Heart right ventricle (tissue), 16 donors: ENCODE results near the gene SAYSD1. TPM values are rescaled to one million over a fixed set of nuclear protein-coding genes. Genes with fewer than 3 reads are reported as not detected.

Experiments
- ATAC-seq, 8 donors: fragments of 200-7000 bp; cut with Tn5 transposase; one replicate each; pipeline ENCODE4 v1.9.1; 2020; ENCODE audit warnings: mild to moderate bottlenecking in 8 of 8, moderate library complexity in 8 of 8, moderate number of reproducible peaks in 1 of 8
- DNase-seq, 2 donors: peaks; one replicate each; pipeline ENCODE4 v3.0.0-alpha.2; 2020
- H3K27ac ChIP-seq, 10 donors: fragments of 200-600 bp; sonication (generic) in 2 of 10; one replicate each; pipeline versions ENCODE4 v1.5.0 to v1.8.0; 2020 to 2022; ENCODE audit warnings: mild to moderate bottlenecking in 3 of 10
- H3K27me3 ChIP-seq, 7 donors: fragments of 200-600 bp; one replicate each; pipeline ENCODE4 v1.8.0; 2021 to 2022; ENCODE audit warnings: mild to moderate bottlenecking in 2 of 7
- H3K36me3 ChIP-seq, 9 donors: fragments of 200-600 bp; sonication (generic) in 1 of 9; one replicate each; pipeline versions ENCODE4 v1.5.0 to v1.8.0; 2020 to 2022; ENCODE audit warnings: mild to moderate bottlenecking in 2 of 9
- H3K4me1 ChIP-seq, 9 donors: fragments of 200-600 bp; sonication (generic) in 1 of 9; one replicate each; pipeline versions ENCODE4 v1.5.0 to v1.8.0; 2020 to 2022; ENCODE audit warnings: mild to moderate bottlenecking in 4 of 9
- H3K4me3 ChIP-seq, 10 donors: fragments of 200-600 bp; sonication (generic) in 2 of 10; one replicate each; pipeline versions ENCODE4 v1.5.0 to v1.8.0; 2020 to 2022; ENCODE audit warnings: mild to moderate bottlenecking in 7 of 10, moderate library complexity in 2 of 10
- H3K9me3 ChIP-seq, 11 donors: fragments of 200-600 bp in 10 of 11; sonication (generic) in 2 of 11; one replicate each; pipeline versions ENCODE4 v1.5.0 to v1.8.0; 2013 to 2022; ENCODE audit warnings: mild to moderate bottlenecking in 2 of 11, control low read depth in 1 of 11, moderate library complexity in 1 of 11
- WGBS, 2 donors: extraction: QIAGEN DNeasy Blood & Tissue Kit; methylation state at CpG; one replicate each; pipeline ENCODE4 v1.1.7; 2013; ENCODE audit warnings: inconsistent platforms in 1 of 2; 5-methylcytosine and 5-hydroxymethylcytosine counted together
- intact Hi-C, 10 donors: fragments of 100-400 bp; cut with DNase I; formaldehyde crosslinking; loops; one replicate each; pipeline versions ENCODE4 v1.11.1 to v1.14.2; 2022
- polyA plus RNA-seq, 2 donors: library from polyadenylated mRNA; stranded (reverse); fragments of 200-250 nt; gene quantifications; one replicate each; pipeline ENCODE4 v1.2.3, GENCODE V29; 2013
- total RNA-seq, 10 donors: library from RNA; stranded (reverse); fragmentation: NEBNext Ultra II Directional in 3 of 10; extraction: Animal tissue kit (Norgen Biotek cat#: 25700) in 3 of 10; gene quantifications; one replicate each; pipeline versions ENCODE4 v1.2.1 to v1.2.4, GENCODE V29; 2021 to 2023
- TF ChIP-seq, protein P1 (sequence below), 9 donors: fragments of 200-600 bp; sonication (generic) in 2 of 9; IDR thresholded peaks; one replicate each; pipeline versions ENCODE4 v1.5.0 to v1.8.0; 2021 to 2022; ENCODE audit warnings: antibody characterized with exemption in 9 of 9, mild to moderate bottlenecking in 5 of 9, moderate library complexity in 1 of 9
- donor health status: Arrhythmogenic right ventricular cardiomyopathy.
- donor health status: ischemic (EF 13 %, LVEDD 7.1; RV severe dilation, severe dysfunction).
- donor health status: healthy with polysubstance abuse.
- donor health status: DM: no; HTN: yes; CAD: no.
- donor health status: DM: no; HTN: no; CAD: no.
- donor health status: ischemic (EF 25% LVEDD 6.9; RV normal size, moderate dysfunction).
- donor health status: ischemic (EF 25% LVEDD 5.7; RV mildly dilated, moderate dysfunction).
- donor health status: healthy.
- donor health status: DM: yes; HTN: yes; CAD: no.
- donor health status: Ischemic cardiomyopathy.
- donor health status: ischemic (EF 35%, LVEDD 5.7; RV mildly dilated, moderate dysfunction).
- donor health status: nonischemic (EF 11% LVEDD 7.7; RV severe dilation, severe dysfunction).
- donor health status: DM: yes; HTN: yes; CAD: no.
- donor health status: PGD.
- donor health status: ischemic (EF 29% LVEDD 5.4; RV normal size, mild dysfunction).
- donor health status: nonischemic (EF 23%, LVEDD 6.1; RV moderate dilation, normal function).

The SAYSD1 gene
- total and polyA plus RNA-seq, 12 donors: 6.4 to 11.5 (median 8.9) TPM

DNA sequence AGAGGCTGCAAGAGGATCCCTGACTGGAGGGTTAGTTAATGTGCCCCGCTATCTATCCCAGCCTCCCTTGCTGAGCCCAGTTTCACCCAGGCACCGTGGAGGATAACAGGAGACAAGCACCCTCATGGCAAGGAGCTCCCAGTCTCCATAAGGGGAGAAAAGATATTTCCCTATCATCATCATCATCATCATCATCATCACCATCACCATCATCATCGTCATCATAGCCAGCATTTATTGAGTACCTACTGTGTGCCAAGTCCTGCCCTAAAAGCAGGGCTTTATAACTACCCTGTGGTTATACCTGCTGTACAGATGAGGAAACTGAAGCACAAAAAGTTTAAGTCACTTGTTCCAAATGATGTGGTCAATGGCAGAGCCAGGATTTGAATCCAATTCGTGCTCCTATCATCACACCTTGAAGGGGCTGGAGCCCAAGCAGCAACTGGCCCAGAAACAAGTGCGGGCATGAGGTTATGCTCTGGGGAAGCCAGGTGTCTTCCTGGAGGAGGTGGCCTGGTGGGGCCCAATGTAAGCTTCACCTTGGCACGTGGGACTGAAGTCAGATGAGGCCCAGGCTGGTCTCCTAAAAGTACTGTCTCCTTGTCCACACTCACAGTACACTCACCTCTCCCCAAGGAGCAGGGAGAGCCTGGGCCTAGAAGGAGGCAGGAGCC is 56.4 kb downstream of the SAYSD1 start:
- DNase-seq (no peak), ATAC-seq (no peak)
- Histone ChIP-seq H3K4me3 (no peak overlapping the region), H3K27ac (no peak overlapping the region), H3K27me3 (peaks cover 0 to 24% (median 7%) of the 10 kb centered on the region in 7 donors), H3K9me3 (no peaks in the 10 kb centered on the region), H3K36me3 (no peaks in the 10 kb centered on the region), H3K4me1 (peaks cover 0 to 18% (median 11%) of the 10 kb centered on the region in 9 donors)
- TF ChIP-seq, protein P1, sequence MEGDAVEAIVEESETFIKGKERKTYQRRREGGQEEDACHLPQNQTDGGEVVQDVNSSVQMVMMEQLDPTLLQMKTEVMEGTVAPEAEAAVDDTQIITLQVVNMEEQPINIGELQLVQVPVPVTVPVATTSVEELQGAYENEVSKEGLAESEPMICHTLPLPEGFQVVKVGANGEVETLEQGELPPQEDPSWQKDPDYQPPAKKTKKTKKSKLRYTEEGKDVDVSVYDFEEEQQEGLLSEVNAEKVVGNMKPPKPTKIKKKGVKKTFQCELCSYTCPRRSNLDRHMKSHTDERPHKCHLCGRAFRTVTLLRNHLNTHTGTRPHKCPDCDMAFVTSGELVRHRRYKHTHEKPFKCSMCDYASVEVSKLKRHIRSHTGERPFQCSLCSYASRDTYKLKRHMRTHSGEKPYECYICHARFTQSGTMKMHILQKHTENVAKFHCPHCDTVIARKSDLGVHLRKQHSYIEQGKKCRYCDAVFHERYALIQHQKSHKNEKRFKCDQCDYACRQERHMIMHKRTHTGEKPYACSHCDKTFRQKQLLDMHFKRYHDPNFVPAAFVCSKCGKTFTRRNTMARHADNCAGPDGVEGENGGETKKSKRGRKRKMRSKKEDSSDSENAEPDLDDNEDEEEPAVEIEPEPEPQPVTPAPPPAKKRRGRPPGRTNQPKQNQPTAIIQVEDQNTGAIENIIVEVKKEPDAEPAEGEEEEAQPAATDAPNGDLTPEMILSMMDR (IDR thresholded peaks at IDR 0.05): no peak
- 72 to 82% methylated on average over 6 of the region's 6 CpGs for WGBS, 2 donors
- intact Hi-C loops: no loop called here

DNA sequence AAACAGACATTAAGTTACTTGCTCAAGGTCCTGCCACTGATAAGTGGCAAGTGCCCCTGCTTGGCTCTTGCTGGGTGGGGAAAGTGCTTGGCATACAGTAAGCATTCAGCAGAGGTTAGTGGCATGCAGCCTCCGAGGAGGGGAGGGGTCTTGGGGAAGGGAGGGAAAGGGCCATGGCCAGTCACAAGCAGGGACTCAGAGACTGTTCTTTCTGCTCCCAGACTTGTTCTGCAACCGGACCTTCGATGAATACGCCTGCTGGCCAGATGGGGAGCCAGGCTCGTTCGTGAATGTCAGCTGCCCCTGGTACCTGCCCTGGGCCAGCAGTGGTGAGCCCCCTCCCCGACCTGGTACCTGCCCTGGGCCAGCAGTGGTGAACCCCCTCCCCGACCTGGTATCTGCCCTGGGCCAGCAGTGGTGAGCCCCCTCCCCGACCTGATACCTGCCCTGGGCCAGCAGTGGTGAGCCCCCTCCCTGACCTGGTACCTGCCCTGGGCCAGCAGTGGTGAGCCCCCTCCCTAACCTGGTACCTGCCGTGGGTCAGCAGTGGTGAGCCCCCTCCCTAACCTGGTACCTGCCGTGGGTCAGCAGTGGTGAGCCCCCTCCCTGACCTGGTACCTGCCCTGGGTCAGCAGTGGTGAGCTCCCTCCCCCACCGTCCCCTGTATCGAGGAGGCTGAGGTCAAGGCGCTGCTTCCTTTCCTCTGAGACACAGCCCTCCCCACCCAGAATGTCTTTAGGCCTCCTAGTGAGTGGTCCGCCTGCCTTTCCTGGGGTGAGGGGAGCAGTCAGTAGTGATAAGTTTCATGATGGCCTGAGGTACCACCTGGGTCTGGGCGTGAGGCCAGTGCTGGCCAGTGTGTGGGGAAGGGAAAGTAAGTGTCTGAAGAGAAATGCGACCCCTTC is 57.5 kb downstream of the SAYSD1 start:
- H3K4me3 ChIP-seq: no peak overlapping the region
- ATAC-seq (no peak), DNase-seq (no peak)
- TF ChIP-seq, protein P1 (IDR thresholded peaks at IDR 0.05): no peak
- H3K36me3 ChIP-seq: no peaks in the 10 kb centered on the region
- peaks cover 0 to 30% (median 7%) of the 10 kb centered on the region in 7 donors for H3K27me3 ChIP-seq
- no peaks in the 10 kb centered on the region for H3K9me3 ChIP-seq
- 61 to 64% methylated on average over 17 of the region's 17 CpGs for WGBS, 2 donors
- H3K4me1 ChIP-seq: peaks cover 0 to 9% (median 5%) of the 10 kb centered on the region in 9 donors
- no peak overlapping the region for H3K27ac ChIP-seq
- intact Hi-C loops: no loop called here

DNA sequence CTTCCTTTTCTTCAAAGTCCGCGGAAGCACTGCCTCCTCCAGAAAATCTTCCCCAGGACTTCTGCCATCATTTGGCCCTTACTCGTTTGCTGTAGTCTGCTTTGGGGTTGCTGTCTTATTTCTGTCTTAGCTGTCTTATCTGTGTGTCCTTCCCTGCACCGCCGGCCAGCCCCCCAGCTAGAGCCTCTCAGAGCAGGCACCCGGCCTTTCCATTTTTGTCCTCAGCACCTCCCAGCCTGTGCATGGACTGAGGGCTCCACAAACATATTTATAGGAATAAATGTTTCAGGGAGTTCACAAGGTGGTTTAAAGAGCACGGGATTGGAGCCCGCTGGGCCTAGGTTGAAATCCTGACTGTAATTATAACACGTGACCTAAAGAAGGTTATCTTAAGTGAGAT is 58.3 kb downstream of the SAYSD1 start:
- Histone ChIP-seq H3K27me3 (peaks cover 0 to 37% (median 4%) of the 10 kb centered on the region in 7 donors), H3K4me3 (no peak overlapping the region), H3K4me1 (peaks cover 0 to 4% (median 0%) of the 10 kb centered on the region in 9 donors), H3K9me3 (no peaks in the 10 kb centered on the region), H3K36me3 (no peaks in the 10 kb centered on the region), H3K27ac (no peak overlapping the region)
- ATAC-seq (no peak), DNase-seq (no peak)
- TF ChIP-seq, protein P1 (IDR thresholded peaks at IDR 0.05): no peak
- 51 to 55% methylated on average over 9 of the region's 9 CpGs for WGBS, 2 donors
- intact Hi-C loops: no loop called here

DNA sequence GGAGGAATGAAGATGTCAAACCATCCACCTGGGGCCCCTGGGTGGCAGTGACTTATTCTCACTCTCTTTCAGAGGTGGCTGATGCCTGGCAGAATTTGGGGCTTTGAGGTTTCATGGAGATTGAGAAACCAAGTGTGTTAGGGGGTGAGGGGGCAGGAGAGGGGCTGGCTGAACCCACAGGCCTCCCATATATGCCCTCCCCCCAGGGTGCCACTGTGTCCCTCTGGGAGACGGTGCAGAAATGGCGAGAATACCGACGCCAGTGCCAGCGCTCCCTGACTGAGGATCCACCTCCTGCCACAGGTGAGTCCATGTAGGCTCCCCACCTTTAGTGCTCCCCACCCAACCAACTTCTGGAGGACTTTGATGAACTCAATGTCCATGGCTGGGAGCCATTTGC is 58.8 kb downstream of the SAYSD1 start:
- DNase-seq (no peak), ATAC-seq (no peak)
- TF ChIP-seq, protein P1 (IDR thresholded peaks at IDR 0.05): no peak
- Histone ChIP-seq H3K36me3 (no peaks in the 10 kb centered on the region), H3K27ac (no peak overlapping the region), H3K4me1 (peaks cover 0 to 4% (median 0%) of the 10 kb centered on the region in 9 donors), H3K27me3 (peaks cover 0 to 42% (median 0%) of the 10 kb centered on the region in 7 donors), H3K9me3 (no peaks in the 10 kb centered on the region), H3K4me3 (no peak overlapping the region)
- intact Hi-C loops: no loop called here
- 90% methylated on average over 5 of the region's 5 CpGs for WGBS, 2 donors
